ENCODE data around the gene FTL. TPM values are rescaled to one million over a fixed set of nuclear protein-coding genes. Genes with fewer than 3 reads are reported as not detected.

The FTL gene
- total RNA-seq, 2 donors from 2014 or later: 2,854 to 3,275 TPM

DNA sequence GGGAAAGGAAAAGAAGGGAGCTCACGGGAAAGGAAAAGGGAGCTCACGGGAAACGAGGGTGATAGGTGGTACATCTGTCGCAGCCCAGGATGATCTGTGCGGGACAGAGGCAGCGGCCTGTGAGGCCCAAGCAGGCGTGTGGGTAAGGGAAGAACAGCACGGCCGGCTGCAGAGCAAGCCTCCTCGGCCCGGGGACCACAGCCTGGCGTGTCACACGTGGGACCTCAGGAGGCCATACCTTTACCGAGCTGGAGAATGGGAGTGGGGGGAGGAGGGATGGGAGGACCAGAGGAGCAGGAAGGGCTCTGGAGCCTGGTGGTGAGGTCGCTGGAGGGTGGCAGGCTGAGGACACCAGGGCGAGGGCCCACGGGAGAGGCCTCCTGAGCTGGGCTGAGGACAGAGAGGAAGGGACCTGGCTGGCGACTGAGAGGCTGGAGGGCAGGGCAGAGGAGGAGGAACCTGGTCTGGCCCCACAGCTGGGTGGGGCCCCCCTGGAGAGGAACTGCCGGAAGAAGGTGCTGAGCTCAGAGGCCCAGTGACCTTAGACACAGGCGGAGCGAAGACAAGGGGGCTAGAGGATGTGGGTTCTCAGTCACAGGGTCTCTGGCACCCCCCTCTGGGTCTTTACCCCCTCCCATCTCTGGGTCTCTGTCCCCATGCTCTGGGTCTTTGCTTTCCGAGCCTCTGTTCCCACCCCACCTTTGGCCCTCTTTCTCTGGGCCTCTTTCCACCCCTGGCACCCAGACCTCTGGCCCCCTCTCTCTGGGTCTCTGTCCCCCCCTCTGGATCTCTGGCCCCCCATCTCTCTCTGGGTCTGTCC is 2.9 kb upstream of the FTL start:
- DNase-seq (ENCODE audit: low spot score): peak; percentile 87
- intact Hi-C loops (cut with DNase I): loop anchor here (10.0 kb wide), 2 partner anchors 67 to 167 kb away; partner anchors contain the start of gene TULP2 (in 1 of the 2)

DNA sequence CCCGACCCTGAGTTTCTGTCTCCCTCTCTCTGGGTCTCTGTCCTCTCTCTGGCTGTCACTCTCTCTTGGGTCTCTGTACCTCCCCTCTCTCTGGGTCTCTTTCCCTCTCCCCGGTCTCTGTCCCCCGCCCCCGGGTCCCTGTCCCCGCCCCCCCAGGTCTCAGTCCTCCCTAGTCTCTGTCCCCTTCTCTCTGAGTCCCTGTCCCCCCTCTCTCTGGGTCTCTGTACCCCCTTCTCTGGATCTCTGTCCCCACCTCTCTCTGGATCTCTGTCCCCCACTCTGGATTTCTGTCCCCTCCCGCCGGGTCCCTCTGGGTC is 2.3 kb upstream of the FTL start:
- intact Hi-C loops (cut with DNase I): loop anchor here (10.0 kb wide), 2 partner anchors 68 to 168 kb away; partner anchors contain the start of gene TULP2 (in 1 of the 2)
- DNase-seq (ENCODE audit: low spot score): no peak

GRCh38 chr19:48963371-48964204 is 1.5 kb upstream of the FTL start:
- peak; percentile 93 for DNase-seq (ENCODE audit: low spot score)
- intact Hi-C loops (cut with DNase I): loop anchor here (10.0 kb wide), 2 partner anchors 69 to 169 kb away; partner anchors contain the start of gene TULP2 (in 1 of the 2)

DNA sequence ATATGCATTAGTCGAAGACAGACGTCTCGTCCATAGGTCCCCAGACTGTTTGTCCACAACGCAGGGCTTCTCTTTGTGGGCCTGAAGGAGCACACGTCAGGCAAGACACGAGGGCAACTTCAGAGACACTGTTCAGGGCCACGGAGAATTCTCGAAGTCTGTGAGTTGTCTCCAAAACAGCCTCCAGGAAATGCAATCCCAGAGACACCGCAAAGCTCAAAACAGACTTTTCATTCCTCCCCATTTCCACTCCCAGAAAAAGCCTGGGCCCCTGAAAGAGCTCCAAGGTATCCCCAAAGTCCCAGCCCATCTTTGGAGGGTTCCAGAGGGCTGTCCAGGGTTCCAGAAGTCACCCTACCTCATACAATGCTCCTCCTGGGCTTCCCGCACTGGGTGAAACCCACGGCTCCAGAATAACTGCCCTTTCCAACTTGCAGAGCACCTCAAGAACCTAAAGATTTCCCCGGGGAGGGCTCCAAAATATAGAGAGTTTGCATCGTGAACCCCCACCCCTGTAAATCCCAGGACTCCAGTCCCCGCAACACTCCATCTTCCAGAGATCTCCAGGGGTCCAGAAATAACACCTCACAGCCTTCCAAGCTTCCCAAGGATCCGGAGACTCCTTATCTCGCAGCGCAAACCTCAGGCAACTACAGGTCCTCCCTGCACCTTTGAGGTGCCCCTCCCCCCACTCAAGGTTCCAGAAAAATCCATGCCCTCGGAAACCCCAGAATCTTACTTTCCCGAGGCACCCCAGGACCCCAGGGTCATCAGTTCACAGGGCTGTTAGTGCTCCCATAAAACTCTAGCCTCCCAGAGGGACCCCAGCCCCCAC is 687 bp upstream of the FTL start:
- DNase-seq (ENCODE audit: low spot score): no peak
- intact Hi-C loops (cut with DNase I): loop anchor here (5.0 to 10.0 kb wide), 3 partner anchors 70 to 170 kb away; partner anchors contain the start of genes PPP1R15A (in 1 of the 2) and TULP2 (in 1 of the 2)

- peak; percentile 97 for DNase-seq (ENCODE audit: low spot score)
- intact Hi-C loops (cut with DNase I): loop anchor here (5.0 to 10.0 kb wide), 3 partner anchors 71 to 171 kb away; partner anchors contain the start of genes PPP1R15A (in 1 of the 2) and TULP2 (in 1 of the 2)
Observed at GRCh38 chr19:48965806-48966540, 864 bp downstream of the FTL start.

DNA sequence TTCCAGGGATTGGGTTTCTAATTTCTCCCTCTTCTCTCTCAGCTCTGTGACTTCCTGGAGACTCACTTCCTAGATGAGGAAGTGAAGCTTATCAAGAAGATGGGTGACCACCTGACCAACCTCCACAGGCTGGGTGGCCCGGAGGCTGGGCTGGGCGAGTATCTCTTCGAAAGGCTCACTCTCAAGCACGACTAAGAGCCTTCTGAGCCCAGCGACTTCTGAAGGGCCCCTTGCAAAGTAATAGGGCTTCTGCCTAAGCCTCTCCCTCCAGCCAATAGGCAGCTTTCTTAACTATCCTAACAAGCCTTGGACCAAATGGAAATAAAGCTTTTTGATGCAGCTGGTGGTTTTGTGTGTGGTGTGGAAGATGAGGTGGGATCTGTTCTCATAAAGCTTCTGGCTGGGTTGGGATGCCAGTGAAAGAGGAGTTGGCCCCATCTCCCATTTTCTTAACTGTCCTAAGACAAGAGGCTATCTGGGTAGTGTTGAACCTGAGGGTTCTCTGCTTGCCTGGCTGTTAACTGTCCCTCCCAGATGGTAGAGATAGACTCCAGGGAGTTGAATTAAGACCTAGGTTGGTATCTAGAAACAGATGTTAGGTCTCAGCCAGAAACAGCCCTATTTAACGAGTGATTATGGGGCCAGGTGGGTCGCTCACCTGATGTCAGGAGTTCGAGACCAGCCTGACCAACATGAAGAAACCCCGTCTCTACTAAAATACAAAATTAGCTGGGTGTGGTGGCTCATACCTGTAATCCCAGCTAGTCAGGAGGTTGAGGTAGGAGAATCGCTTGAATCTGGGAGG is 1.6 kb downstream of the FTL start:
- DNase-seq (ENCODE audit: low spot score): no peak
- intact Hi-C loops (cut with DNase I): loop anchor here (5.0 to 10.0 kb wide), 3 partner anchors 72 to 172 kb away; partner anchors contain the start of genes PPP1R15A (in 1 of the 2) and TULP2 (in 1 of the 2)

- intact Hi-C loops (cut with DNase I): loop anchor here (5.0 to 10.0 kb wide), 3 partner anchors 73 to 173 kb away; partner anchors contain the start of genes PPP1R15A (in 1 of the 2) and TULP2 (in 1 of the 2)
- DNase-seq (ENCODE audit: low spot score): no peak
Observed at GRCh38 chr19:48967346-48968178, 2.5 kb downstream of the FTL start.

- no peak for DNase-seq (ENCODE audit: low spot score)
- intact Hi-C loops (cut with DNase I): loop anchor here (5.0 to 10.0 kb wide), 3 partner anchors 73 to 173 kb away; partner anchors contain the start of genes PPP1R15A (in 1 of the 2) and TULP2 (in 1 of the 2)
Observed at GRCh38 chr19:48968179-48968661, 3.1 kb downstream of the FTL start.

DNA sequence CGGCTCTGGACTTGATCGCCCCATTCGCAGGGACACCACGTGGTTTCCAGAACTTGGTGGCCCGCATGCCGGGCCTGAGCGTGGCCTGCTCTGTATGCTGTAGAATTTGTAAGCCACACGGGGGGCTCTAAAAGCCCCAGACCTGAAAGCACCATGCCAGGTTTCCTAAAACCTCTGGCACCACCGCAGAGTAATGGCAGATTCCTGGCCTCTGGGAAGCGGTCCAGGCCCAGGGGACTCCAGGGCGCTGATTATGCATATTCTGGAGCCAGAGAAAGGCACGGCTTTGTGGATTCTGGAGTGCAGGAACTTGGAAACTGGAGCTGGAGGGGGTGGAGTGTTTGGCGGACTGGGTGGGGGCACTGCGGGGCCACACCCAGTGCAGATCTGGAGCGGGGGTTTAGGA is 3.7 kb downstream of the FTL start:
- intact Hi-C loops (cut with DNase I): loop anchor here (5.0 to 10.0 kb wide), 3 partner anchors 74 to 174 kb away; partner anchors contain the start of genes PPP1R15A (in 1 of the 2) and TULP2 (in 1 of the 2)
- DNase-seq (ENCODE audit: low spot score): no peak

DNA sequence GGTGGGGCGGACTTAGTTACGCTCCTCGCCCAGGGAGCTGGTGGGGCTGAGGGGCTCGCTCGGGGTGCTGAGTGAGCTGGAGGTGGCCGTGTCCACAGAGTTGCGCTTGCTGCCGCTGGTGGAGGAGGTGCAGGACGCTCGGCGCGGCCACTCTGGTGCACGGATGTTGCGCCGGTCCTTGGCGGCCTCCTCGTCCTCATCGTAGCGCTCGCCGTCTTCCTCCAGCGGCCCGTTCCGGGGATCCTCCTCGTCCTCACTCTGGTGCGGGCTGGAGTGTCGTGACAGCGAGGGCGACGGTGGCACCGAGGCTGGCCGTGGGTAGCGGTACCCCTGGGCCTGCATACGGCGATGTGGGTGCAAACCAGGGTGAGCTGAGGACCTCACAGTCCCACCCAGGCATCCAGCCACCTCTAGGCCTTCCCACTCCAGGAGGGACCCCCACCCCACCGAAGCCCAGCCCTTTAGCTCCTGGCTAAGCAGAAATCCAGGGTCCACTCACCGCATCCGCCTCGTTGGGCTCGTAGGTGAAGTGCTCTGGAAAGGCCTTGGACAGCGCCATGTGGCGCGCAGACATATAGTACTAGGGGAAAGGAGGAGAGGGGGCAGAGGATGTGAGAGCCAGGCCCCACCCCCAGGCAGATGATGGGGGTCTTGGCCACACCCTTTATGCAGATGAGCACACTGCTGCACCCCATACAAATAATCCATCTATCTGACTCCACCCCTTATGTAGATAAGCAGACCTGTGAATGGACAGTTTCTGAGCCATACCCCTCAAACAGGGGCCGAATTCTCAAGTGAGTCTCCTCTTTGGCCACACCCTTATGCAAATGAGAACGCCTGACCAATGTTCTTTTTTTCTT is 4.4 kb downstream of the FTL start:
- DNase-seq (ENCODE audit: low spot score): no peak
- intact Hi-C loops (cut with DNase I): loop anchor here (5.0 to 10.0 kb wide), 4 partner anchors 75 to 177 kb away; partner anchors contain the start of genes PPP1R15A (in 1 of the 2) and TULP2 (in 1 of the 2)

DNA sequence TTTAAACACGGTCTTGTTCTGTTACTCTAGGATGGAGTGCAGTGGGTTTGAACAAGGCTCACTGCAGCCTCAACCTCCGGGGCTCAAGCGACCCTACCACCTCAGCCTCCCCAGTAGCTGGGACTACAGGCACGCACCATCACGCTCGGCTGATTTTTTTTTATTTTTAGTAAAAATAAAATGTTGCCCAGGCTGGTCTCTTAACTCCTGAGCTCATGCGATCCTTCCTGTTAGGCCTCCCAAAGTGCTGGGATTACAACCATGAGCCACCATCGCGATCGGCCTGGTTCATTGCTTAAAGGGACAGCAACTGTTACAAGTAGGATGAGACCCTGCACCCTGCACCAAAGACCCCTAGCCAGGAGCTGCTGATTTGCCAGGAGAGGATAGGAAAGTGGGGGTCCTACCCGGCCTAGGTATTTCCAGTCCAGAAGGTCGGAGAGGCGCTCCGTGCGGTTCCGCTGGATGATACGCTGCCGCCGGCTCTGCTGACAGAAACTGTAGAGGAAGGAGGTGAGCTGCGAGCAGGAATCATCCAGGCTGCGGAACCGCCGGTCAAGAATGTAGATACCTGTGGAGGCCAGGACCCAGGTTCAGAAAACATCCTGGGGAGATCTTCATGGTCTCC is 5.1 kb downstream of the FTL start:
- intact Hi-C loops (cut with DNase I): loop anchor here in 1 of 2 donors (5.0 kb wide), 1 partner anchor 178 kb away; no protein-coding TSS in a partner anchor
- DNase-seq (ENCODE audit: low spot score): no peak

DNA sequence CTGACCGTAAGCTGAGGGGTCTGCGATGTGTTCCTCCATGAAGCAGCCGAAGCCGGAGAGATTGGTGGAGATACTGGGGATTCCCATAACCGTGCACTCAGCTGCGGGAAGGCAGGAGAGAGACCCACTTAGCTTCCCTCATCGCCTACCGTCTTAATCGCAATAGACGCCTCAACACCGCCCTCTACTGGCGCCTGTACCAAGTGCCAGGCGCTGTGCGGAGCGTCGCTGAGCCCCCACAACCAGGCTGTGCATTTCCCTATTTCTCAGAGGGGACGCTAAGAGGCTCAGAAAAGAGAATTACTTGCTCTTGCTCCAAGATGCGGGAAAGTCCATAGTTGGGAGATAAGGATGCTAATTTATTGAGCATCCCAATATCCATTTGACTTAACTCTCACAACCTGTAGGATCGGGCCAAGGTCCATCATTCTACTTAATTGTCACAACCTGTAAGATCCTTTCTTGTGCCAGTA is 5.8 kb downstream of the FTL start:
- peak; percentile 95 for DNase-seq (ENCODE audit: low spot score)
- intact Hi-C loops (cut with DNase I): loop anchor here in 1 of 2 donors (5.0 kb wide), 1 partner anchor 179 kb away; no protein-coding TSS in a partner anchor

GRCh38 chr19:48975947-48976847 is 11.1 kb downstream of the FTL start:
- no peak for DNase-seq (ENCODE audit: low spot score)
- intact Hi-C loops (cut with DNase I): no loop called here
